Peyer's patch (tissue), 4 donors: ENCODE results near the gene LPA. TPM values are rescaled to one million over a fixed set of nuclear protein-coding genes. Genes with fewer than 3 reads are reported as not detected.
"Not testable (repeated sequence)": the region's sequence is repeated elsewhere in the genome, so short reads cannot be mapped to it uniquely, and the experiment has no call there.

Experiments
- DNase-seq, 3 donors: peaks; one replicate each; pipeline ENCODE4 v3.0.0-alpha.2; 2017 to 2019
- H3K27ac ChIP-seq, 4 donors: fragments of 200-600 bp; sonication (generic); one replicate each; pipeline ENCODE4 v1.5.1; 2016 to 2019
- H3K27me3 ChIP-seq, 2 donors: fragments of 200-600 bp; sonication (generic); one replicate each; pipeline ENCODE4 v1.5.1; 2019
- H3K36me3 ChIP-seq, 3 donors: fragments of 200-600 bp; sonication (generic); one replicate each; pipeline ENCODE4 v1.5.1; 2016 to 2019
- H3K4me1 ChIP-seq, 4 donors: fragments of 200-600 bp; sonication (generic); one replicate each; pipeline ENCODE4 v1.5.1; 2016 to 2019
- H3K4me3 ChIP-seq, 4 donors: fragments of 200-600 bp; sonication (generic); 1 replicate in 3 of 4; 2 replicates in 1 of 4; pipeline ENCODE4 v1.5.1; 2016 to 2019; ENCODE audit warnings: mild to moderate bottlenecking in 1 of 4
- H3K9me3 ChIP-seq, 4 donors: fragments of 200-600 bp; sonication (generic); one replicate each; pipeline ENCODE4 v1.5.1; 2016 to 2019; ENCODE audit warnings: mild to moderate bottlenecking in 1 of 4
- POLR2A ChIP-seq, 2 donors: fragments of 450-650 bp; IDR thresholded peaks; one replicate each; pipeline ENCODE4 v1.5.1; 2017; ENCODE audit warnings: antibody characterized with exemption in 2 of 2, mild to moderate bottlenecking in 2 of 2, moderate library complexity in 2 of 2
- total RNA-seq, 4 donors: library from RNA; depleted of rRNA; stranded (reverse); fragments of >200 nt; gene quantifications; one replicate each; pipeline ENCODE4 v1.1.0, GENCODE V29; 2016
- TF ChIP-seq, protein P1 (sequence below), 6 experiments: fragments of 450-650 bp in 4 of 6; fragments of 200-600 bp in 2 of 6; sonication (generic) in 1 of 6; IDR thresholded peaks; one replicate each; pipeline ENCODE4 v1.5.1; 2017 to 2019; ENCODE audit warnings: antibody characterized with exemption in 6 of 6, mild to moderate bottlenecking in 3 of 6, moderate library complexity in 1 of 6

The LPA gene
- total RNA-seq, 4 donors from 2014 or later = 0.94 to 2.5 (median 1.7) TPM; not detected in 1

DNA sequence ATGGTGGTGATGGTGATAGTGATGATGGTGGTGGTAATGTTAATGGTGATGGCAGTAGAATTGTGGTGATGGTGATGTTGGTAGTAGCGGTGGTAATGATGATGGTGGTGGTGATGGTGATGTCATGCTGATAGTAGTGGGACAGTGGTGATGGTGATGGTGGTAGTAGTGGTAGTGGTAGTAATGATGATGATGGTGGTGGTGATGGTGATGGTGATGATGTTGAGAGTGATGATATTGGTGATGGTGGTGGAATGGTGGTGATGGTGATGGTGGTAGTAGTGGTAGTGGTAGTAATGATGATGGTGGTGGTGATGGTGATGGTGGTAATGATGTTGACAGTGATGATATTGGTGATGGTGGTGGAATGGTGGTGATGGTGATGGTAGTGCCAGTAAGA is 128.8 kb downstream of the LPA start:
- TF ChIP-seq, protein P1, sequence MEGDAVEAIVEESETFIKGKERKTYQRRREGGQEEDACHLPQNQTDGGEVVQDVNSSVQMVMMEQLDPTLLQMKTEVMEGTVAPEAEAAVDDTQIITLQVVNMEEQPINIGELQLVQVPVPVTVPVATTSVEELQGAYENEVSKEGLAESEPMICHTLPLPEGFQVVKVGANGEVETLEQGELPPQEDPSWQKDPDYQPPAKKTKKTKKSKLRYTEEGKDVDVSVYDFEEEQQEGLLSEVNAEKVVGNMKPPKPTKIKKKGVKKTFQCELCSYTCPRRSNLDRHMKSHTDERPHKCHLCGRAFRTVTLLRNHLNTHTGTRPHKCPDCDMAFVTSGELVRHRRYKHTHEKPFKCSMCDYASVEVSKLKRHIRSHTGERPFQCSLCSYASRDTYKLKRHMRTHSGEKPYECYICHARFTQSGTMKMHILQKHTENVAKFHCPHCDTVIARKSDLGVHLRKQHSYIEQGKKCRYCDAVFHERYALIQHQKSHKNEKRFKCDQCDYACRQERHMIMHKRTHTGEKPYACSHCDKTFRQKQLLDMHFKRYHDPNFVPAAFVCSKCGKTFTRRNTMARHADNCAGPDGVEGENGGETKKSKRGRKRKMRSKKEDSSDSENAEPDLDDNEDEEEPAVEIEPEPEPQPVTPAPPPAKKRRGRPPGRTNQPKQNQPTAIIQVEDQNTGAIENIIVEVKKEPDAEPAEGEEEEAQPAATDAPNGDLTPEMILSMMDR (IDR thresholded peaks at IDR 0.05) = no peak
- no peak for TF ChIP-seq POLR2A (IDR thresholded peaks at IDR 0.05)
- Histone ChIP-seq H3K36me3 (no peaks in the 10 kb centered on the region), H3K4me1 (no peaks in the 10 kb centered on the region), H3K27ac (no peak overlapping the region), H3K9me3 (no peaks in the 10 kb centered on the region), H3K27me3 (no peaks in the 10 kb centered on the region), H3K4me3 (no peak overlapping the region)
- DNase-seq = no peak

DNA sequence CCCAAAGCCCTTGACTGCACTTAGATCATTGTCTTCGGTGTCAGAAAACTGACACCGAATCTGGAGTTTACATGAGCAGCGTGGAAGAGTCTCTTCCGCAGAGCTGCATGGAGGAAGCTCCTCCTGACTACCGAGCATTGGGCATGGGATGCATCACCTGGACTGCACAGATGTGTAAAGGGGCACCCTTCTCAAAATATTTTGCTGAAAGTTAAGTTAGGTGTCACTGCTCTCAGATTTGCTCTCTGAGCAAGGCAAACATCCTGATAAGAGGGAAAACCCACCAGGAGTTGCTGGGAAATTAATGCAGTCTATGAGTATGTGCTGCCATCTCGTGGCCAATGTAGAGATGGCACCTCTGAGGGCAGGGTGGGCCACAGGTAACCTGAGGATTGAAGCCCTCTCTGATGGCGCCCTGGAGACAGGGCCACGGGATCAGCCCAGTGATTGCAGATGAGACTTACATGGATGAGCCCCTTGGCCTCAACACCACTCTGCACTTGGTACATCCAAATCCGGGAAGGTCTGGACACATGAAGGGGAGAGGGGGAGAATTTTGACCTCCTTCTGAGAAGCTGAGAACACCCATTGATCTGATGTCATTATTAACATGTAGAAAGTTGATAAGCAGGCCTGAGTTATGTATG is 129.9 kb downstream of the LPA start:
- Histone ChIP-seq H3K27ac (no peak overlapping the region), H3K9me3 (no peaks in the 10 kb centered on the region), H3K4me1 (no peaks in the 10 kb centered on the region), H3K36me3 (no peaks in the 10 kb centered on the region), H3K4me3 (no peak overlapping the region), H3K27me3 (no peaks in the 10 kb centered on the region)
- peak; percentile 58 to 82 (median 59) for DNase-seq
- no peak for TF ChIP-seq POLR2A (IDR thresholded peaks at IDR 0.05)
- TF ChIP-seq, protein P1 (IDR thresholded peaks at IDR 0.05) = peak; percentile 79 to 89 (median 84)

DNA sequence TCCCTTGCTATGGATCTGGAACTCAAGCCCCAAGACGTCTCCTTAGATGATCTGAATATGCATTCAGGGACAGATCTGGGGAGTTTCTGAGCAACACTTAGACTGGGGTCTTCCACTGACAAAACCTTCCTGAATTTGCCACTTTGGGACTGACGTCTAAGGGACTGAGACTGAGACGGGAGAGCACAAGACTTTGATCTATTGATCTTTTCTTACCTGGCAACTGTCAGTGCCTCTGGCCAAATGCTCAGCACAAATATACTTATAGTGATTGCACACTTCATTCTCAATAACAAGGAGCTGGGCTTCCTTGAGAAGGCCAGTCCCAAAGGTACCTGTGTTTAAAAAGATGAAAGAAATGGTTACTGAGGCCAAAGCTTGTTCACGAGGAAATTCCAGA is 131.8 kb downstream of the LPA start:
- DNase-seq = no peak
- no peaks in the 10 kb centered on the region for H3K9me3 ChIP-seq
- H3K36me3 ChIP-seq = no peaks in the 10 kb centered on the region
- H3K27ac ChIP-seq = no peak overlapping the region
- H3K27me3 ChIP-seq = no peaks in the 10 kb centered on the region
- no peak overlapping the region for H3K4me3 ChIP-seq
- TF ChIP-seq, protein P1 (IDR thresholded peaks at IDR 0.05) = no peak
- TF ChIP-seq POLR2A (IDR thresholded peaks at IDR 0.05) = no peak
- H3K4me1 ChIP-seq = no peaks in the 10 kb centered on the region

DNA sequence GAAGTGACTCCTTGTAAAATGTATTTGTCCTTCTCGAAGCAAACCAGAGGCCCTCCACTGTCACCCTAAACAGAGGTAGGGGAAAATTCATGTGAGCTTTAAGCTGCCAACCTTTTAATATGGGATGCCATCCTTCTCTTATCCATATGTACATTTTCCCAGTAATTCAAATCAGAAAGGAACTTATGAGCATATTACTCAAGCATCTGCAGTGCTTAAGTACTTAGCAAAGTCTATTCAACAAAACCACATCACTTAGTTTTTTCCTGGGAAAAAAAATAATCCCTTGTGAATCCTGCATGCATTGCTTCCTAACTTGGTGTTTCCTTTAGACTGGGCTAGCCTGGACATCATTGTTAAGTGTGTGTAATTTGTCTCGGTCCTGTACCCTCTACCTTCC is 132.2 kb downstream of the LPA start:
- no peak for DNase-seq
- no peaks in the 10 kb centered on the region for H3K4me1 ChIP-seq
- no peaks in the 10 kb centered on the region for H3K9me3 ChIP-seq
- TF ChIP-seq, protein P1 (IDR thresholded peaks at IDR 0.05) = no peak
- no peak for TF ChIP-seq POLR2A (IDR thresholded peaks at IDR 0.05)
- H3K27ac ChIP-seq = no peak overlapping the region
- H3K36me3 ChIP-seq = no peaks in the 10 kb centered on the region
- H3K4me3 ChIP-seq = no peak overlapping the region
- no peaks in the 10 kb centered on the region for H3K27me3 ChIP-seq

DNA sequence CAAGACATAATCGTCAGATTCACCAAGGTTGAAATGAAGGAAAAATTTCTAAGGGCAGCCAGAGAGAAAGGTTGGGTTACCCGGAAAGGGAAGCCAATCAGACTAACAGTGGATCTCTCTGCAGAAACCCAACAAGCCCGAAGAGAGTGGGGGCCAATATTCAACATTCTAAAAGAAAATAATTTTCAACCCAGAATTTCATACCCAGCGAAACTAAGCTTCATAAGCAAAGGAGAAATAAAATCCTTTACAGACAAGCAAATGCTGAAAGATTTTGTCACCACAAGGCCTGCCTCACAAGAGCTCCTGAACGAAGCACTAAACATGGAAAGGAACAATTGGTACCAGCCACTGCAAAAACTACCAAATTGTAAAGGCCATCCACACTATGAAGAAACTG is 134.6 kb downstream of the LPA start:
- not testable (repeated sequence) for H3K9me3 ChIP-seq, H3K4me3 ChIP-seq, DNase-seq, H3K36me3 ChIP-seq, H3K27me3 ChIP-seq, H3K4me1 ChIP-seq, H3K27ac ChIP-seq

DNA sequence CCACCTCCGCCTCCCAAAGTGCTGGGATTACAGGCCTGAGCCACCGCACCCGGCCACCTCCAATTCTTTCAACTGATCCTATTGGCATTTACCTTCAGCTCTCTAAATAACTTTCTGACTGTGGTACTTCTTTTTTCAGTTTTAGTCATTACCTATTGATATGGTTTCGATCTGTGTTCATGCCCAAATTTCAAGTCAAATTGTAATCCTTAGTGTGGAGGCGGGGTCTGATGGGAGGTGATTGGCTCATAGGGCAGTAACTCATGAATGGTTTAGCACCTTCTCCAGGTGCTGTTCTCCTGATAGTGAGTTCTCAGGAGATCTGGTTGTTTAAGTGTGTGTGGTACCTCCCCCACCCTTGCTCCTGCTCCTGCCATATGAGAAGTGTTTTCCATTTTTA is 140.9 kb downstream of the LPA start:
- no peak for DNase-seq
- no peak overlapping the region for H3K4me3 ChIP-seq
- no peak overlapping the region for H3K27ac ChIP-seq
- peaks cover 0 to 4% (median 0%) of the 10 kb centered on the region in 4 donors for H3K4me1 ChIP-seq
- H3K36me3 ChIP-seq = no peaks in the 10 kb centered on the region
- no peak for TF ChIP-seq POLR2A (IDR thresholded peaks at IDR 0.05)
- TF ChIP-seq, protein P1 (IDR thresholded peaks at IDR 0.05) = no peak
- H3K27me3 ChIP-seq = no peaks in the 10 kb centered on the region
- H3K9me3 ChIP-seq = no peaks in the 10 kb centered on the region
